ENCODE measurements around the gene PAXX.

PAXX gene

DNA sequence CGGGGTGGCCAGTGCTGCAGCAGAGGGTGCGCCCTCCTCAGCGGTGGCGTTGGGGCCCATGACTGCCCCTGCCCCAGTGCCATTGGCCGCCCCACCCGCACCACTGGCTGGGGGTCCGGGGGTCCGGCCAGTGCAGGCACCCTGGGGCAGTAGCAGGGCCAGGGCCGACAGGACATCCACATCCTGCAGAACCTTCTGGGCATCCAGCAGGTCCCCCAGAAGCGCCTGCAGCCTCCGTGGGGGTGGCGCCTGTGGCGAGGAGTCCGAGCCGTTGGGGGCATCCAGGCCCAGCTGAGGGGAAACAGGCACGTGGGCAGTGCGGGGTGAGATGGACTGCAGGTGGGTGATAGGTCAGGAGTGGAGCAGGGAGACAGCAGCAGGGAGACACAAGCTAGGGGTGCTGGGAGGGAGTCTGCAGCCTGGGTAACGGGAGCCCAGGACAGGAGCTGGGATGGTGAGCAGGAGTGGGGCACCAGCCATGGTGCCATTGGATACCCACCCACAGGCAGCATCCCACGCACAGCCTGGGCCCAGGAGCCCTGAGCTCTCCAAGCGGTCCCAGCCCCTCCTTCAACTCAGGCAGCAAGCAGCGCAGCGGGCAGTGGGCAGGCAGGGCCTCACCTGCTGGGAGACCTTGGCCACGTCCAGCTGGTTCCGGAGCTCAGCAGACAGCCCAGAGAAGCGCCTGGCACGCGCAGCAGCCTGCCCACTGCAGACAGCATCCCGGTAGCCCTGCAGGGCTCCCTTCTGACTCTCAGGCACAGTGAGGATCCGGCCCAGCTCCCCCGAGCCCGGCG, 28.7 kb downstream of the PAXX start:
- Histone ChIP-seq H3K4me3 (ENCODE audit: low read depth in 1 of 2, low read length in 2 of 2) (no peak overlapping the region), H3K4me1 (ENCODE audit: insufficient read depth, low read length) (no peaks in the 10 kb centered on the region), H3K9me3 (ENCODE audit: insufficient read depth, low read length, severe bottlenecking) (no peaks in the 10 kb centered on the region), H3K9ac (ENCODE audit: low read depth, low read length) (no peak overlapping the region), H2AFZ (ENCODE audit: low read depth, low read length) (no peak overlapping the region), H3K4me2 (ENCODE audit: insufficient read depth, low read length) (no peak overlapping the region), H4K20me1 (ENCODE audit: insufficient read depth, low read length) (no peaks in the 10 kb centered on the region), H3K36me3 (ENCODE audit: insufficient read depth, low read length) (peaks cover 3% of the 10 kb centered on the region), H3K27ac (ENCODE audit: low read length) (no peak overlapping the region), H3K79me2 (ENCODE audit: insufficient read depth, low read length) (no peaks in the 10 kb centered on the region), H3K27me3 (ENCODE audit: insufficient read depth, low read length, poor library complexity) (no peaks in the 10 kb centered on the region)
- ATAC-seq (ENCODE audit: insufficient read depth, low read depth) (no peak), DNase-seq (no peak)
- TF ChIP-seq EZH2 (IDR thresholded peaks at IDR 0.05; ENCODE audit: borderline replicate concordance, low read depth, low read length, severe bottlenecking) = no peak
- TF ChIP-seq, protein P1, sequence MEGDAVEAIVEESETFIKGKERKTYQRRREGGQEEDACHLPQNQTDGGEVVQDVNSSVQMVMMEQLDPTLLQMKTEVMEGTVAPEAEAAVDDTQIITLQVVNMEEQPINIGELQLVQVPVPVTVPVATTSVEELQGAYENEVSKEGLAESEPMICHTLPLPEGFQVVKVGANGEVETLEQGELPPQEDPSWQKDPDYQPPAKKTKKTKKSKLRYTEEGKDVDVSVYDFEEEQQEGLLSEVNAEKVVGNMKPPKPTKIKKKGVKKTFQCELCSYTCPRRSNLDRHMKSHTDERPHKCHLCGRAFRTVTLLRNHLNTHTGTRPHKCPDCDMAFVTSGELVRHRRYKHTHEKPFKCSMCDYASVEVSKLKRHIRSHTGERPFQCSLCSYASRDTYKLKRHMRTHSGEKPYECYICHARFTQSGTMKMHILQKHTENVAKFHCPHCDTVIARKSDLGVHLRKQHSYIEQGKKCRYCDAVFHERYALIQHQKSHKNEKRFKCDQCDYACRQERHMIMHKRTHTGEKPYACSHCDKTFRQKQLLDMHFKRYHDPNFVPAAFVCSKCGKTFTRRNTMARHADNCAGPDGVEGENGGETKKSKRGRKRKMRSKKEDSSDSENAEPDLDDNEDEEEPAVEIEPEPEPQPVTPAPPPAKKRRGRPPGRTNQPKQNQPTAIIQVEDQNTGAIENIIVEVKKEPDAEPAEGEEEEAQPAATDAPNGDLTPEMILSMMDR (IDR thresholded peaks at IDR 0.05; ENCODE audit: borderline replicate concordance, extremely low read depth, low read length, poor library complexity, severe bottlenecking) = no peak

DNA sequence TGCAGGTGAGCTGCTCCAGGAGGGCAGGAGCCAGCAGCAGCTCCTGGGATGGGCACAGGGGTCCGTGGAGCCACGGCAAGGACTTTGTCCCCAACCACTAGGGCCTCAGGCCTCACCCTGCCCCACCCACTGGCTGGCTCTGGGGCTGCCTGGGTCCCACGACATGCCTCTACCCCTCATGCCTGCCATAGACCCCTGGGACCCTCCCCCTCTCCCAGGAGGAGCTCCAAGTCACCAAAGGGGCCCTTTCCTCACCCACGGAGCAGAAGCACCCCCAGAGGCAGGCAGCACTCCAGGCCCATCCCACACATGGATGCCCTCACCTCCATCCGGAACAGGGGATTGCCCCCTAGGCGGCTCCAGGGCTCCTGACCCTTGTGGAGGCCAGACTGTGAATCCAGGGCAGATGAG, 29.4 kb downstream of the PAXX start:
- Histone ChIP-seq H3K27ac (ENCODE audit: low read length) (no peak overlapping the region), H3K27me3 (ENCODE audit: insufficient read depth, low read length, poor library complexity) (no peaks in the 10 kb centered on the region), H2AFZ (ENCODE audit: low read depth, low read length) (no peak overlapping the region), H3K79me2 (ENCODE audit: insufficient read depth, low read length) (no peaks in the 10 kb centered on the region), H3K9me3 (ENCODE audit: insufficient read depth, low read length, severe bottlenecking) (no peaks in the 10 kb centered on the region), H3K9ac (ENCODE audit: low read depth, low read length) (no peak overlapping the region), H4K20me1 (ENCODE audit: insufficient read depth, low read length) (no peaks in the 10 kb centered on the region), H3K36me3 (ENCODE audit: insufficient read depth, low read length) (peaks cover 3% of the 10 kb centered on the region; the same call in 1 of the 2 replicates), H3K4me1 (ENCODE audit: insufficient read depth, low read length) (peaks cover 3% of the 10 kb centered on the region), H3K4me2 (ENCODE audit: insufficient read depth, low read length) (no peak overlapping the region), H3K4me3 (ENCODE audit: low read depth in 1 of 2, low read length in 2 of 2) (no peak overlapping the region)
- DNase-seq (no peak), ATAC-seq (ENCODE audit: insufficient read depth, low read depth) (peak; percentile 18; the same call in 1 of the 3 replicates)
- TF ChIP-seq, protein P1 (IDR thresholded peaks at IDR 0.05; ENCODE audit: borderline replicate concordance, extremely low read depth, low read length, poor library complexity, severe bottlenecking) = no peak
- TF ChIP-seq EZH2 (IDR thresholded peaks at IDR 0.05; ENCODE audit: borderline replicate concordance, low read depth, low read length, severe bottlenecking) = no peak

DNA sequence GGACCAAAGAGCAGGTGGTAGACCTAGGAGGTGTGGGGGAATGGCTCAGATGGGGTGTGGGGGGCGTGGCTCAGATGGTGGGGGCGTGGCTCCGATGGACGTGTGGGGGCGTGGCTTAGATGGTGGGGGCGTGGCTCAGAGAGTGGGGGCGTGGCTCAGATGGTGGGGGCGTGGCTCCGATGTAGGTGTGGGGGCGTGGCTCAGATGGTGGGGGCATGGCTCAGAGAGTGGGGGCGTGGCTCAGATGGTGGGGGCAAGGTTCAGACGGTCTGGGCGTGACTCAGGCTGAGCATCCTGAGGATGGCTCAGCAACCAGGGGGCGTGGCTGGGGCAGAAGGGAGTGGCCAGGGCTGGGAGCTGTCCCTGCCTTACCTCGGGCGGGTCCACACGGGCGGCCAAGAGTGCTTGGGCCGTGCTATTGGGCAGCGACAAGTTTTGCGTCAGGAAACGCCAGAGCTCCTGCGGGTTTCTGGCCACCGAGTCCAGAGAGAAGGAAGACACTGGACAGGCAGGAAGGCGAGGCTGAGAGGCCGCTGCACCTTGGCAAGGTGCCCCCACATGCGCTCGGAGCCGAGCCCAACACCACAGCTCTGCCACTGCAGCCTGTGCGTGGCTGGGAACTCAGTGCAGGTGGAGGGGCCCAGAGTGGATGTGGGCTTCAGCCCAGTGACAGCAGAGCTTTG, 29.9 kb downstream of the PAXX start:
- Histone ChIP-seq H4K20me1 (ENCODE audit: insufficient read depth, low read length) (no peaks in the 10 kb centered on the region), H3K4me1 (ENCODE audit: insufficient read depth, low read length) (peaks cover 8% of the 10 kb centered on the region), H3K4me3 (ENCODE audit: low read depth in 1 of 2, low read length in 2 of 2) (no peak overlapping the region), H3K9ac (ENCODE audit: low read depth, low read length) (no peak overlapping the region), H2AFZ (ENCODE audit: low read depth, low read length) (no peak overlapping the region), H3K27ac (ENCODE audit: low read length) (no peak overlapping the region), H3K9me3 (ENCODE audit: insufficient read depth, low read length, severe bottlenecking) (no peaks in the 10 kb centered on the region), H3K79me2 (ENCODE audit: insufficient read depth, low read length) (no peaks in the 10 kb centered on the region), H3K4me2 (ENCODE audit: insufficient read depth, low read length) (no peak overlapping the region), H3K36me3 (ENCODE audit: insufficient read depth, low read length) (peaks cover 3% of the 10 kb centered on the region; the same call in 1 of the 2 replicates), H3K27me3 (ENCODE audit: insufficient read depth, low read length, poor library complexity) (no peaks in the 10 kb centered on the region)
- ATAC-seq (ENCODE audit: insufficient read depth, low read depth) (peak; percentile 70), DNase-seq (peak; percentile 62)
- TF ChIP-seq, protein P1 (IDR thresholded peaks at IDR 0.05; ENCODE audit: borderline replicate concordance, extremely low read depth, low read length, poor library complexity, severe bottlenecking) = no peak
- no peak for TF ChIP-seq EZH2 (IDR thresholded peaks at IDR 0.05; ENCODE audit: borderline replicate concordance, low read depth, low read length, severe bottlenecking)
